ENCODE data around the gene TCP11L1.
A peak's percentile ranks its signal among the peaks of the same experiment; 100 is the strongest.
"Not testable (repeated sequence)": the region's sequence is repeated elsewhere in the genome, so short reads cannot be mapped to it uniquely, and the experiment has no call there.

The TCP11L1 gene

DNA sequence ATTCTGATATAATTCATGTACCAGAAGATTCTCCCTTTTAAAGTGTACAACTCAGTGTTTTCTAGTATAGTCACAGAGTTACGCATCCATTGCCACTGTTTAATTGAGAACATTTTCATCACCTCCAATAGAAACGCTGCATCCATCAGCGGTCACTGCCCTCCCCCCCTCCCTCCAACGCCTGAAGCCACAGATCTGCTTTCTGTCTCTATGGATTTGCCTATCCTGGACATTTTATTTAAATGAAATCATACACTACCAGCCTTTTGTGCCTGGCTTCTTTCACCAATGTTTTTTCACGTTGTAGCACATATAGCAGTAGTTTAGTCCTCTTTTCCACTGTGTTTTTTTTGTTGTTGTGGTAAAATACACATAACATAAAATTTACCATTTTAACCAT is 22.8 kb downstream of the TCP11L1 start:
- DNase-seq: no peak
- intact Hi-C loops (cut with DNase I): no loop called here

DNA sequence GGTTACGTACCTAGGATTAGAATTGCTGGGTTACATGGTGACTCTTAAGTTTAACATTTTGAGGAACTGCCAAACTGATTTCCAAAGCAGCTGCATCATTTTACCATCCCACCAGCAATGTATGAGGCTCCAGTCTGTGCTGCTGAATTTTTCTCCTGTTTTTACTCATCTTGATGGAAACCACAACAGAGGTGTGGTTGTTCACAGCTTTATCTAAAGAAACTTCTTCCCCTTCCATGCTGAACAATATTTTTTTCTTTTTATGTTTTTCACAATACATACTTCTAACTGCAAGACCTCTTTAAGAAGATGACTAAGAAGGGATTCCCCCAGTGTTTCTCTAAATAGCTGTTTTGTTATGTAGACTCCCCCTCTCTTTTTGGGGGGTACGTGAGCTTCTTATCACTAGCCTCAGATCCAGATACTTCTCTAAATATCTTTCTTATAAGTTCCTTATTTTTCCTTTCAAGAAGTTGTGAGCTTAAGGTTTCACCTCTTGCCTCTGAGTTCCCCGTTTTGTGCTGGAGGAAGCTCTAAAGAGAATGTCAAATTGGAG is 24.0 kb downstream of the TCP11L1 start:
- intact Hi-C loops (cut with DNase I): no loop called here
- DNase-seq: no peak

DNA sequence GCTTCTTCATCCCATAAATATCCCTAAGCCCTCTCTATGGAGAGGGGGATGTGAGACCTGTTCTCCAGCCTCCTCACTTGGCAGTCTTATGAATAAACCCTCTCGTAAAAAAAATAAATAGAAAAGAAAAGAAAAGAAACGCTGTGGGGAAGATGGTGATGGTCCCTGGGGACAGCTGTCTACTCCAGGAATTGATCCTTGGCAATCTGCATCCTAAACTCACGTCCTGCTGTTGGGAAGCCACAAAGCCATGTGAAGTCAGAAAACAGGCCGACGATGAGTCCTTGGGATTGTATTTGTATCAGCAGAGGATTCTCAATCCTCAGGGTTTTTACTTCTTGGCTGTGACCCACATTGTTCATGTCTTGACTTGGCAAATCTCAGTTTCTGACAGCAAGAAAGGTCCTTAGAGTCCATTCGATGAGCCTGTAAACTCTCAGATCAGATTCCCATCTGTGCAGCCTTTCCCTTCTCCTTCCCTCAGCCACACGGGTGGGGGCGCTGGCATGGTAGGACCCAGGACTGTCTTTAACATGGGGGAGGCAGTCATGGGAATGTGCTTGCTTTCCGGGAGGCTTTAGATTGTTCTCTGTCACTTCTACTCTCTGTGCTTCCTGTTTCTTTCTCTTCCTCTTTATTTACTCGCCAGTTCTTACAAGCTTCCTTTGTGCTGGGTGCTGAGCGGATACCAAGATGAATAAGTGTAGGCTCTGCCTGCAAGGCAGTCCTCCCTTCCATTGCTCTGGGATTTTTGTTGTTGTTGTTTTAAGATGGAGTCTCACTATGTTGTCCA is 24.9 kb downstream of the TCP11L1 start:
- peak in 4 of 42 donors; percentile 14 to 51 (median 33) for DNase-seq
- intact Hi-C loops (cut with DNase I): no loop called here

DNA sequence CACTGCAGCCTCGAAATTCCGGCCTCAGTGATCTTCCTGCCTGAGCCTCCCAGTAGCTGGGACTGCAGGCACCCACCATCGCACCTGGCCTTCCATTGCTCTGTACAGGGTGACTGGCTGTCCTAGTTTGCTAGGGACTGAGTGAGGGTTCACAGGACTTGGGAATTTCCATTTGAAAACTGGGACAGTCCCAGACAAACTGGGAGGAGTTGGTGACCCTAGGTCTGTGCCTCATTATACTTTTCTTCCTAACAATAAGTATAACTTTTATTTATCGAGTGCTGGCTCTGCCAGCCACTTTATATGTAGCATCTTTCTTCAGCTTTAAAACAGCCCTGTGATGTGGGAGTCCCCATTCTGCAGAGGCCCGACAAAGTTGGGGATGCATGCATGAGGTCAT is 25.5 kb downstream of the TCP11L1 start:
- intact Hi-C loops (cut with DNase I): loop anchor here (5.0 kb wide), 1 partner anchor 103 kb away; no protein-coding TSS in a partner anchor
- no peak for DNase-seq

DNA sequence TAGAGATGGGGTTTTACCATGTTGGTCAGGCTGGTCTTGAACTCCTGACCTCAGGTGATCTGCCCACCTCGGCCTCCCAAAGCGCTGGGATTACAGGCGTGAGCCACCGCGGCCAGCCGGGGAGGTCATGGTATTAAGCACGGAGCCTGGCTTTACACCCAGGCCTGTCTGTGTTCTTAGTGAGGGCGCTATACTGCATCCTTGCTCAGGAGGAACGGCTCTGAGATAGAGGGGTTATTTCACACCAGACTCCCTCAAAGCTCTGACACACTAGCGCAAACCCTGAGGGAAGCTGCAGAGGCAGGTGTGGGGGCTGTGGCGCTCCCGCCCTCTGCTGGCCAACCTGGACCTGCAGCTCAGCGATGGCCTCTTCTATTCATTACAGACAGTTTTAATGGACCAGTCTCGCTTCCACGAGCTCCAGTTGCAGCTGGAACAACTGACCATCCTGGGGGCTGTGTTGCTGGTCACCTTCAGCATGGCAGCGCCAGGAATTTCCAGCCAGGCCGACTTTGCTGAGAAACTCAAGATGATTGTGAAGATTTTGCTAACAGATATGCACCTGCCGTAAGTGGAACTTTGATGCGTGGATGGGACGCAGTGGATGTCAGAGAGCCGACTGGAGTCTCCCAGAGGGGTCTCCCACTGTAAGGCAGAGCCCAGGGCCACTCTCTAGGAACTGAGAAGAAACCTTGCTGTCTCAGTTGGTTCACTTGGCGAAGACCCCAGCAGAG is 26.2 kb downstream of the TCP11L1 start:
- DNase-seq: peak; percentile 36 to 86 (median 68)
- intact Hi-C loops (cut with DNase I): loop anchor here (5.0 kb wide), 1 partner anchor 103 kb away; no protein-coding TSS in a partner anchor

DNA sequence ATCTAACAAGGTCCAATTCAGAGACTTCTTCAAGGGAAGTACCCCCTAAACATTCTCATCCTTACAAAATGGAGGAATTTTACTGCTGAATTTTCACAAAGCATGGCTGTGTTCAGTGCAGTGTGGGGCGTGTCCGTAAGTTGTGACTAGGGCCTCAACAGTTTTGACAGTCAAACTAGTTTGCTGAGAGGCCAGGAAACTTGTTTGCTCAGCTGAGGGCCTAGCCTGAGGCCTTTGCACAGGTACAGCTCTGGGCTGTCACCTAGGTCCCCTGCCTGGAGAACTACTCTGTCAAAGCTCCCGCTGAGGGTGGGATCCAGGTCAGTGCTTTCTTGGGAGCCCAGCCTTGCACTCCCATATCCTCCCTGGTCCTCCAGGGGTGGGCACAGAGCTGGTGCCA is 27.9 kb downstream of the TCP11L1 start:
- DNase-seq: no peak

DNA sequence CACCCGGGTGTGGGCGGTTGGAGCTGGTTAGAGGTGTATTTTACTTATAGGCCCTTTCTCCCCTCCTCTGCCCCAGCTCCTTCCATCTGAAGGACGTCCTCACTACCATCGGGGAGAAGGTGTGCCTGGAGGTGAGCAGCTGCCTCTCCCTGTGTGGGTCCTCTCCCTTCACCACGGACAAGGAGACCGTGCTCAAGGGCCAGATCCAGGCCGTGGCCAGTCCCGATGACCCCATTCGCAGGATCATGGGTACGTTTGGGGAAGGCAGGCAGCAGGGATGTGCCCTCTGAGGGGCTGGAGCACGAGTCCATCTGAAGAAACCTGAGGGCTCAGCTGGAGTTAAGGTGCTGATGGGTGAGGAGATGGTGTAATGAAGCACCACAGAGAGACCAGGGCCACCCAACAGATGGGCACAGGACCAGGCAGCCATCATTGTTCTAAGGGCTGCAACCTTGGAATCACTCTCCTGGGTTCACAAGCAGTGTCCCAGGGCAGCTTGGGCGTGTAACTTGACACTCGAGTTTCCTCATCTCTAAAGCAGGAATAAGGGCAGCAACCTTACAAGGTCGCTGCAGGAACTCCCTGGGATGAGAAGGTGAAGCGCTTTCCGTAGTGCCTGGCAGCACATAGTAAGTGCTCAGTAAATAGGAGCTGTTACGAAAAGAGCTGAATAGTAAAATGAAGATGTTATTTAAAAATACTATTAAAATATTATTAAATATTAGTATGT is 29.4 kb downstream of the TCP11L1 start:
- intact Hi-C loops (cut with DNase I): loop anchor here (5.0 kb wide), 1 partner anchor 106 kb away; no protein-coding TSS in a partner anchor
- DNase-seq: no peak

More for the DNA sequence above, 27.9 kb downstream of the TCP11L1 start:
- intact Hi-C loops (cut with DNase I): loop anchor here (5.0 kb wide), 1 partner anchor 105 kb away; no protein-coding TSS in a partner anchor

DNA sequence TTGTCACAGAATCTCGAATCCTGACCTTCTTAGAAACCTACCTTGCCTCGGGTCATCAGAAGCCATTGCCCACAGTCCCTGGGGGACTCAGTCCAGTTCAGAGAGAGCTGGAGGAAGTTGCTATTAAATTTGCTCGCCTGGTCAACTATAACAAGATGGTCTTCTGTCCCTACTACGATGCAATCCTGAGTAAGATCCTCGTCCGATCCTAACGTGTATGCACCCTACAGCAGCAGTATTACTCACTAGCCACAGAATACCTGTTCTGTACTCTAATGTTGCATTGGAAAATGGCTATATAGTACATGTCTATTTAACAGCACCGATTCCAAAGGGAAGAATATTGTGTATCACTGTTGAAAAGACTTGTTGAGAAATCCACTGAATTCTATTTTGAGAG is 33.1 kb downstream of the TCP11L1 start:
- intact Hi-C loops (cut with DNase I): no loop called here
- DNase-seq: no peak

DNA sequence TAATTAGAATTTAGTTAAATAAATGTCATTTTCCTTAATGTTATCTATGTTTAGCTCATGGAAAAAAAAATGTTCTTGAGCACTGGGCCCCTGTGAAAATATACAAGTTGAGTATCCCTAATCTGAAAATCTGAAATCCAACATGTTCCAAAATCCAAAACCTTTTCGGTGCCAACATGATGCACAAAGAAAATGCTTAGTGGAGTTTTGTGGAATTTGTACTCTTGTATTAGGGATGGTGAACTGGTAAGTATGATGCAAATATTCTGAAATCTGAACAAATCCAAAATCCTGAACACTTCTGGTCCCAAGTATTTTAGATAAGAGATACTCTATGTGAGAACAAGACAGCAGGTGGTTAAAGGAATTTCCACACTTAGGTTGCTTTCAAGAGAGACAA is 44.5 kb downstream of the TCP11L1 start:
- no peak for DNase-seq
- intact Hi-C loops (cut with DNase I): no loop called here

DNA sequence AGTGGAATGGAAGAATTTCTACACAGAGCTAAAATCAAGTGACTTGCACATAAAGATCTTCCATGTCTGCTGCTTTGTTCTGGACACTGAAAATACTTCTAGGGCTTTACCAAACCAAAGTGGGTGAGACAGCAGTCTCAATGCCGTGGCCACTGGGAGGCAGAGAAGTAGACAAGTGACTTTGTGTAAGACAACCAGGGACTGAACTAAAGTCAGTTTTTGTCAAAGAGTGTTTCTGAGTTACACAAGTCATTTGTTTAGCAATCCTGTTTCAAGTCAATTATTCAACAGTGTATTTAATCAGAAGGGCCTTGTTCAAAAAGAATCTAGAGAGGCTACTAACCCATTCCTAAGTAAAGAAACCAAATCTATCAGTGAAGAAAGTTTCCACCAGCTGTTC is 46.6 kb downstream of the TCP11L1 start:
- intact Hi-C loops (cut with DNase I): no loop called here
- DNase-seq: no peak

DNA sequence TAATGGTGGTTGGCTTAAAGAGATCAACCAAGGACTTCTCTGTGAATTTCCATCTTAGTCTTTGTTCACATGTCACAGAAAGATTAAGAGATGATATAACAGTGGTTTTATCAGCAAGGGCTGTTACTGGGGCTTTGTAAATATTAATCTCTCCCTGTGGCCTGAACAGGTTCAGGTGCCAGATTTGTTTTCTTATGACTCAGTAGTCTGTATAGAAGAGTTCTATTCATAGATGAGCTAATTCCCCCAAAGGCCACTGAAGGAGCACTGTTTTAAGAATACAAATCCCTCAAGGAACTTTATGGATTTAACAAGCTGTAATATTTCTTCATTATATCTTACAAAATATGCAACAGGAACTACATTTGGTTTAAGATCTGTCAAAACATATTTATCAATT is 50.4 kb downstream of the TCP11L1 start:
- intact Hi-C loops (cut with DNase I): no loop called here
- DNase-seq: no peak

DNA sequence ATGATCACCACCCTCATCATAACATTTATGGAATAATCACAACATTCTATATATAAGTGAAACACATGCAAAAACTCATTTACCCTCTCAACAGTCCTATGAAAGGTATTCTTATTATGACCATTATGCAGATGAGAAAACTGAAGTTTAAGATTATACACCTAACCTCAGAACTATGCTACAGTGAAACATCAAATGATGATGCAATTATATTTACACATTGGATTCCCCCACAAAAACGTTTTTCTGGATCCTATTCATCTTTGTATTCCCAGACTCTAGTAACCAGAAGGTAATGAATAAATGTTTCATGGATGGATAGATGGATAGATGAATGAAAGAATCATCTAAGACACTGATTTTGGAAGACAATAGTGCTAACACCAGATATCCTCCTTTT is 54.8 kb downstream of the TCP11L1 start:
- DNase-seq: no peak
- intact Hi-C loops (cut with DNase I): no loop called here

DNA sequence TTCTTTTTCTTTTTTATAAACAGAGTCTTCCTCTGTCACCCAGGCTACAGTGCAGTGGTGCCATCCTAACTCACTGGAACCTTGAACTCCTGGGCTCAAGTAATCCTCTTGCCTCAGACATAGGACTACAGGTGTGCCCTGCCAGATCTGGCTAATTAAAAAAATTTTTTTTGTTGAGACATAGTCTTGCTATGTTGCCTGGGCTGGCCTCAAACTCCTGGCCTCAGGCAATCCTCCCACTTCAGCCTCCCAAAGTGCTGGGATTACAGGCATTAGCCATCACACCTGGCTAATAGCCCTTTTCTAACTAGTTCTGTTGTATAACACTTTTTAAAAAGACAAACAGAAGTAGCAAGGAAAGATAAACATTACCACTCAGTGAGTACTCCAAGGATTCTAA is 64.5 kb downstream of the TCP11L1 start:
- intact Hi-C loops (cut with DNase I): no loop called here

DNA sequence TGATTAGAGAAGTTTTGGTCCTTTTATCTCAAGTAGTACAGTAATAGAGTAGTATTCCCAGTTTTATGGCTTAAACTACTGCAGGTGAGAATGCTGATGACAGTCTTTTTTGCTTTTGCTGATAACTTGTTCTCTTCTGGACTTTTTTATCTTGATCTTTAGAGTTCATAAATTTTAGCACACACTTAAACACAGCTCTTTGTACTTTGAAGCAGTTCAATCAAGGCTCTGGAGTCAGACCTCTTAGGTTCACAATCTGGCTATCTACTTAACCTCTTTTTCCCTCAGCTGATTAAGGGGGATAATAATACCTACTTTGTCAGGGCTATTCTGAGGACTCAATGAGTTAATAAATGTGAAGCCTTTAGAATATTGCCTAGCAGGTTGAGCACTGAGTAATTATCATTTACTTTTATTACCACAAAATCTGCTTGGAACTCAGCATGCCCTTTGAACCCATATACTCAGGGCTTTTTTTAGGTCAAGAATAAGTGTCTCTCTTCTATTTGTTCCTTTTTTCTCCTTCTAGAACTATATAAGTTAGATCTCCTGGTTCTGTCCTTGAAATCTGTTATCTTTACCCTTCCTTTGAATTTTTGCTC is 70.0 kb downstream of the TCP11L1 start:
- DNase-seq: no peak
- intact Hi-C loops (cut with DNase I): no loop called here

More for the DNA sequence above, 64.5 kb downstream of the TCP11L1 start:
- no peak for DNase-seq

DNA sequence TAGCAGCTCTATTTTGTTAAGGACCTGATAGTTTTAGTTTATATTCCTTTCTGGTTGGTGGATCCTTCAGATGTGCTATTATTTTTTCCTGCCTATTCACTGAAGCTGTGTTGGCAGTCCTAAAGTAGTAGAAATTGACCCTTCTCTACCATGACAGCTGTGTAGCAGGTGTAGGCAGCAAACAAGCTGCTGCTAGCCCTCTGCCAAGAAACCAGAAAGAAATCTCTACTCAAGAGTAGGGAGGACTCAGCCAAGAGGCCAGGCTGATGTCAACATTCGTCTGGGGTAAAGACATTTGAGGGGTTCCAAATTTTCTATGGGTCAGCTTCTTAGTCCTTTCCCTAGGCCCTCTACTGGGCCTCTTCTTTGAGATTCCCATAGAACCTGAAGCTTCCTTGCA is 70.7 kb downstream of the TCP11L1 start:
- intact Hi-C loops (cut with DNase I): no loop called here
- no peak for DNase-seq

DNA sequence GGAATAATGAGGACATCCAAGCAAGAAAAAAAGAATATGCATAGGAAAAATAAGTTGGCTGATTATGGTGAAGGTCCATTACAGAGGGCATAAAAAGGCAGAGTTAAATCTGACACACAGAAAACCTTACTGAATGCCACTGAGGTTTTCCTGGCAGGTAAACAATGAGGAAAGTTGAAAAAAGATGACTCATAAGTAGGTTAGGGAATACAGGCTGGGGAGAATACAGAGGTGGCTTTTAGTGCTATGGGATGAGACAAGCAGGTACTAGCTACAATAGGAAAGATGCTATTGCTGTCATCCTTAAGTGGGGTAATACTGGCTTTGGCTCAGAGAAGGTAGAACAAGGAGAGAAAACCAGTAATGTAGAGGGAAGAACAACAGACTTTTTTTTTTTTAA is 77.2 kb downstream of the TCP11L1 start:
- intact Hi-C loops (cut with DNase I): no loop called here
- no peak for DNase-seq

DNA sequence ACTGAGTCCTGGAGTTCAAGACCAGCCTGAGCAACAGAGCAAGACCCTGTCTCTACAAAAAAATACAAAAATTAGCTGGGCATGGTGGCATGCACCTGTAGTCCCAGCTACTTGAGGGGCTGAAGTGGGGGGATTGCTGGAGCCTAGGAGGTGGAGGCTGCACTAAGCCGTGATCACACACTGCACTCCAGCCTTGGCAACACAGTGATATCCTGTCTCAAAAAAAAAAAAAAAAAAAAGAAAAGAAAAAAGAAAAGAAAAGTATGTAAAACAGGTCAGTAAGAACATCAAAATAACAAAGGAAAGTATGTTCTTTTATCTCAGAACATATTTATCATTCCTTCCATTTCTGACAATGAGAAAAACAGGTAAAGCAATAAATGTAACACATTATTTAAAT is 83.3 kb downstream of the TCP11L1 start:
- DNase-seq; intact Hi-C loops (cut with DNase I): not testable (repeated sequence)

Measured in head of caudate nucleus (tissue), 42 donors.